NCI-H345 treated with DMSO at 0.1 percent for 48 hours (cell line): ENCODE results near the gene TRIM27.
"Not testable (repeated sequence)": the region's sequence is repeated elsewhere in the genome, so short reads cannot be mapped to it uniquely, and the experiment has no call there.

Experiments
- DNase-seq: peaks from one replicate; lab custom pipeline; 2025; ENCODE audit not compliant: unreplicated experiment; lab: John Stamatoyannopoulos, UW

The TRIM27 gene

DNA sequence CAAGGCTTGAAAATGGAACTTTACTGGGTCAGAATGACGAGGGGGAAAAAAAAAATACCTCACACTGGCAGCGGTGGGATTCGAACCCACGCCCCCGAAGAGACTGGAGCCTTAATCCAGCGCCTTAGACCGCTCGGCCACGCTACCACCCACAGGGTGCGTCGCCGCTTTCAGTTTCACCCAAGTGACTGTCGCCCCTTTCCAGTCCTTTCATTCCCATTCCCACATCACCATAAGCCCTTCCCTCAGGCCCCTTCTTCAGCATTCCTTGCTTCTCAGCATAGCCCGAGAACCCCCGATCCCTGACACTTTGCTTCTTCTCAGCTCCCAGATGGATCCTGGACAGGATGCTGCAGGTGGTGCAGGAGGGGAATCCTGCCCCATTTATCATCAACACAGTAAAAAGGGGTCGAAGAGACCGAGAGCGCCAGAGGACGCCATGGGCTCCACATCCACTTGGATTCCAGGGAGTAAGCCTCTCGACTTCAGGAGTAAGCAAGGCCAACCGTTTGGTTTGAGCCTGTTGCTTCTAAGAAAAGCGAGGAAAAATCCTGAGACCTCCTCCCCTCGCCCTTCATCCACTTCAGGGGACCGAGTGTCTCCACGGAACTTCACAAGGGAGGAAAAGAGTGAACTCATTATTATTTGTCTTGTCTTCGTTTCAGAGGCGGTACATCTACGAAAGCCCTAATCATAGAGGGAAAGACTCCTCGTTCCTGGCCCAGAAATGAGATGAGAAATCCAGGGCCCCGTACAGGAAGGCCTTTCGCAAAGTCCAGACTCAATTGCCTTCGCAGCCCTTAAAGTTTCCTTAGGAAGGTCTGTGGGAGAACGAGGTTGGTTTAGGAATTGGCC, 20.0 kb upstream of the TRIM27 start:
- DNase-seq, result peak; percentile 54

- DNase-seq, result no peak
Observed at GRCh38 chr6:28943223-28943556, 19.4 kb upstream of the TRIM27 start.

DNA sequence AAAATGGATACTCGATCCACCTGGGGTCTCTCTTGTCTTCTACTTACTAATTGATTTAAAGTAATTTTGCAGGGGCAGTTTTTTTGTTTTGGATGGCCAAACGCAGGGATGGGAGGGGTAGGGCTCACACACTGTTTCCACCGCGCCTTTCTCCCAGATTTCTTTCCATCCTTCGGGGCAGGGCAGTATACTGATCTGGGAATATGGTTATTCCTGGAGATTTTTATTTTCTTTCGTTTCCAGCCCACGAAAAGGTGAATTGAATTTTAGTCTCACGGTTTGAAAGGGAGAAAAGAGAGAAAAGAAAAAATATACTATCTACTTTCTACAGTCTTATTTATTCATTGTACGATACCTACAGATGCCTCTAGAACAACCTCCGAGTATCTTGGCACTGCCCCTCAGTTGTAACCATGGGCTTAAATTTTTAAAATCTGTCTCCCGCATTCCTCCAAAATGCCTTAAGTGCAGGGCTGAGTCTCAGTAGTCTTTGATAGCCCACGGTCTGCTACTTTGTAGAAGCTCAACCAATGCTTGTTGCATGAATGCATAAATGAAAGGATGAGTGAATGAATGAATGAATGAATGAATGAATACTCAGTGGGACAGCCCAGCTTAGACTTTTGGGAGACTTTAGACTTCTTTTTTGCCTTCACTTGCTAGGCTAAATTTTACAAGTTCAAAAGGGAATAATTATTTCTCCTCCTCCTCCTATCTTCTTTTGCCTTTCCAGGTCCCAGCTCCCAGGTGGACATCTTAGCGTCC, 18.1 kb upstream of the TRIM27 start:
- peak; percentile 74 for DNase-seq

GRCh38 chr6:28940858-28941683, 17.3 kb upstream of the TRIM27 start:
- peak; percentile 83 for DNase-seq

DNA sequence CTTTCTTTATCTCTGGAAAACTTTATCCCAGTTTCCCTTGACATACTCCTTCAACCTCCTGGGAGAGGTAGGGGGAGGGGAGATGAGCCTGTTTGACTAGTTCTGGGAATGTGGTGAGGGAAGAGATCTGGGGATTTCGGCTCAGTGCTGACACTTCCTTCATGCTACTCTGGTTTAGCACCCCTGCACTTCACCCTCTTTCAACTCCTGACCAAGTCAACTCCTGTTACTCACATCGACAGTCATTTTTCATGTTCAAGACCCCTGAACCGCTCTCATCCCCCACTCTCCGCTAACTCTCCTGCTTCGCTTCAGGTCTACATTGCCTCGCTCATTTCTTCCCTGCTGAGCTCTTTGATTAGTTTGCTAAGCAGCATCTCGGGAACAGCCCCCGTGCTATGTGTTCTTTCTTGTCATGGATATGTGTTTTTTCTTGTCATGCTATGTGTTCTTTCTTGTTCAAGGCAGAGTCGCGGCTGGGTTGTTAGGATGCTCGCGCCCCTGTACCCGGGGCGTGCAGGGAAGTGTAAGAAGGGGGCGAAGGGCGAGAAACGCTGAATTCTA, 16.6 kb upstream of the TRIM27 start:
- peak; percentile 74 for DNase-seq

DNA sequence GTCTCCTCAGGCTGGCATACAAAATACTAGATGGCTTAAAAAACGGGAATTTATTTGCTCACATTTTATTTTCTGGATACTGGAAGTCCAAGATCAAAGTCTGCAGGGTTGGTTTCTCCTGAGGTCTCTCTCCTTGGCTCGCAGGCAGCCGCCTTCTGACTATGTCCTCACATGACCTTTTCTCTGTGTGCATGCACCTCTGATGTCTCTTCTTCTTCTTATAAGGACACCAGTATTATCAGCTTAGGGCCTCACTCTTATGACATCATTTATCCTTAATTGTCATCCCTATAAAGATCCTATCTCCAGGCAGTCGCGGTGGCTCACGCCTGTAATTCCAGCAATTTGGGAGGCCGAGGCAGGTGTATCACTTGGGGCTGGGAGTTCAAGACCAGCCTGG, 9.3 kb upstream of the TRIM27 start:
- DNase-seq, result no peak

GRCh38 chr6:28929887-28930620, 6.3 kb upstream of the TRIM27 start:
- no peak for DNase-seq

DNA sequence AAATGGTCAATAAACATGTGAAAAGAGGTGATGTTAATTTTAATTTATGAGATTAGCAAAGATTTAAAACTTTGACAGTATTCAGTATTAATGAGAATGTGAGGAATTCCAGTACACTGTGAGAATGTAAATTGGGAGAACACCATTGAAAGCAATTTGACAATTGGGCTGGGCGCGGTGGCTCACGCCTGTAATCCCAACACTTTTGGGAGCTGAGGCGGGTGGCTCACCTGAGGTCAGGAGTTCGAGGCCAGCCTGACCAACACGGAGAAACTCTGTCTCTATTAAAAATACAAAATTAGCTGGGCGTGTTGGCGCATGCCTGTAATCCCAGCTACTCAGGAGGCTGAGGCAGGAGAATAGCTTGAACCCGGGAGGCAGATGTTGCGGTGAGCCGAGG, 5.6 kb upstream of the TRIM27 start:
- not testable (repeated sequence) for DNase-seq

GRCh38 chr6:28927846-28928245, 4.1 kb upstream of the TRIM27 start:
- DNase-seq, result no peak

DNA sequence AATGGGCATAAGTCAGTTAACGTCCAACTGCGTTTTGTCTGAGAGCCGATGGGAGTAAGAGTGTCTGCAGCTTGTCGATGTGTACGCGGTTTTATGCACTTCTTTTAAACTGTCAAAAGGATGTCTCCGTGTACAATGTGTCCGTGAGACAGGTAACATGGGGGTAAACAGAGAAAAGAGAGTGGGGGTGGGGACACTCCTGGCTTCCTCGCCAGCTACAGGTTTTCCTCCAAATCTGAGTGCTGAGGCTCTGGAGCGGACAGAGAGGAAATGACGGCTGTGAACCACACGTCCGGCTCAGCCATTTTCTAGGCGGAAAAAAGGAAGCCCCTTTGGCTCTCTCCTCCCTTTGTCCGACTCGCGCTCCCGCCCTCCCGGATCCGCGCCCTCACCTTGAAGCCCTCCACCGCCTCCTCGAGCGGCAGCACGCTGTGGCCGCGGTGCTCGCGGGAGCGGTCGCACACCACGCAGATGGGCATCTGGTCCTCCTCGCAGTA, 916 bp downstream of the TRIM27 start:
- no peak for DNase-seq

DNA sequence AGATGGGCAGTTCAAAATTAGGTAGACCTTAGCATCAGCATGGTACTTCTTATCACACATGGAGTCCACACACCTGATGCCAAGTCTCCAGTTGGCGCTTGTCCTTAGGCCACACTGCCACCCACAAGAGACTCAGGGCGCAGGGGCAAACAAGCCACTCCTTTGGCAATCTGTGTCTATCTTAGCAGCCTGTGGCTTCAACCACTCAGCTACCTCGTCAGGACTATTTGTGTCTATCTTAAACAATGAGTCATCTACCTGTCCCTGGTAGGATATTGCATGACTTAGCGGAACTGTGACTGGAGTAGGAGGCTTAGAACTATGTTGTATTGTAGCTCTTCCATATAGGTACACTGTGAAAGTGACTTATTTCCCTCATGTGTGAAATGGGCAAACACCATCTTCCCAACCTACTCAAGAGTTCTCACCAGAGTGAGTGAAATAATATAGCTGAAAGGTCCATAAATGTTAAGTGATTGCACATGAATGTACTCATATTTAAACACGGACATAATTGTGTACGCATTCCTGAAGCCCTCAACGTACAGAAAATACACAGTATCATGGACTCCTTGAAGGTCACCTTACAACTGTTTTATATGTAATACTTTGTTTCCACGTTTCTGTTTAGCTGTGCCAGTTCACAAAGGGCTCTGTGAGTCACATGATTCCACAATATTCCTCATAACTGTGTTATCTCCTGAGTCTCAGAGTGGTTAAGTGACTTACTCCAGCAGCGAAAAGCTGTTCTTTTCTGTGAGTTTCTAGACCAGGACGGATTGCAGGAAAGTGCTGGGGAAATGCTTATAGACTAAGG, 1.6 kb downstream of the TRIM27 start:
- DNase-seq, result no peak

DNA sequence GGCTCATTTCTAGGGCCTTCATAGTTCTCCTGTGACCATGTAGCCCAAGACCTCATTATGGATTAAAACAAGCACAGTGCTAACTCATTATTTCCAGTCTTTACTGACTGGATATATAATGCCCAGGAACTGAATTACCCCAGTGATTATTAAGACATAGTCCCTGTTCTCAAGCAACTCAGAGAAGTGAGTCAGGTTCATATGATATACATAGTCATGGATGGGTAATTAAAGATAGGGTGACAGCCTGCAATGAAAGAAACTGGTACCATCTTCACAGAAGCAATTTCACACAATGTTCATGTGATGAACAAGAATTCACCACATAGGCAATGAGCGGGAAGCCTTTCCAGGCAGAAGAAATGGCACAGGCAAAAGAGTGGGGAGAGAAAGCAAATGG, 3.5 kb downstream of the TRIM27 start:
- DNase-seq, result no peak

DNA sequence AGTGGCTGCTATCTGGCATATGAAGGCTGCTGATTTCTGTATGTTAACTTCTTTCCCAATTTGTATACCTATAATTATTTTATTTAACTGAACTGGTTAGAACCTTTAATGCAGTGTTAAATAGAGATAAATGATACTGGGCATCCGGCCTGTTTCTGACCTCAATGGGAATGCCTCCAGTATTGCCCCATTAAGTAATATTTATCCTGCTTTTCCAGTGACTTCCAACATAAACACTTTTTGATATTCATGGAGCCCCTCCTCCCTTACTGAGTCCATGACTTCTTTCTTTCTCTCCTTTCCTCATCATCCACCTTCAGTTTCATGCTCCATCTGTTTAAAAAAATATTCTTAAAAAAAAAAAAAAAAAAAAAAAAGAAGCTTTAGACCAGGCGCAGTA, 8.8 kb downstream of the TRIM27 start:
- no peak for DNase-seq

- DNase-seq, result no peak
Observed at GRCh38 chr6:28910901-28911690, 12.7 kb downstream of the TRIM27 start.

GRCh38 chr6:28907394-28907793, 16.4 kb downstream of the TRIM27 start:
- no peak for DNase-seq

DNA sequence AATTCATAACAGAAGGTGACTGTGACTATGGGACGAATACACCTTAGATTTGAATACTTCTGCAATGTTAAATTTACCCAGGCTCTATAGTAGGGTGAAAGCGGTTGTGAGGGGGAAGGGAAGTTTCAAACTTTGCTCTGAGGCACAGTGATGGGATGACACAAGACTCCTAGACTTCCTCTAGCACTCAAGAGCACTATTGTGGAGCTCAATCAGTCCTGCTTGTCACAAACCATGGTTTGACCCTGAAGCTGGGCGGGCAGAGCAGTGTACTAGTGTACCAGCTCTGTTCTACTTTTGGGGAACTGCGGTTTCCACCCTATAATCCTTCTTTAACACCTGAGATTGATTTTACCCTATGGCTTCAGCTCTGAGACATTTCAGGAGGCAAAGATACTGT, 17.1 kb downstream of the TRIM27 start:
- no peak for DNase-seq

DNA sequence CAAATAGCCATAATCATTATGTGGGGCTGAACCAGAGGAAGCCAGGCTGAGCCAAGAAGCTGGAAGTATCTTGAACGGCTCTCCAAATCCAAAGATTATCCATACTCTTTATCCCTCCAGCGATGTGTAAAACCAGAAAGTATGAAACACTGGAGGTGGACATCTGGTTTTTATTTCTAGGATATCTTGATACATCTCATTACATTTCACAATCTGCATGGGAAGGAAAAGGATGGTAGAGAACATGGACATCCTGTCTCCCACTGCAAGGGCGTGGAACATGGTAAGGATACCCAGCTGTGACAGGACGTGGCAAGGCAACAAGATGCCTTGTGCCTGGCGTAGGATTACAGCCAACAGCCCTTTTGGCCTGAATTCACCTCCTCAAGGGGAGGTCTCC, 20.1 kb downstream of the TRIM27 start:
- no peak for DNase-seq

DNA sequence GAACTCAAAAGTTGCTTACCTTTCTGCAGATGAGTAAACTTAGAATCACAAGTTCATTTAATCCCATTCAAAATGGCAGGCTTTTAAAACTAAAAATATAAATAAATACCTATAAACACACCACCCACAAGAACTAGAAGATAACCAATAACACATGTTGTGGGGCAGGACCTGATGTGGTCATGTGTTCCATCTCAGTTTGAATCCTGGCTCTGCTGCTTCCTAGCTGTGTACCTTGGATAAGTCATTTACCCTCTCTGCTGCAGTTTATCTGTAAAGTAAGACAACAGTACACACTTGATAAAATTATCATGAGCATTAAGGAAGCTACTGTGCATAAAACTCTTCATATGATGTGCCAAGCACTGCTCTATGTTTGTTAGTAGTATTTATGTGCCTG, 22.0 kb downstream of the TRIM27 start:
- DNase-seq, result no peak
